Aorta (tissue), 5 donors: Measurements from ENCODE around the gene BCL2L1. TPM values are rescaled to one million over a fixed set of nuclear protein-coding genes. Genes with fewer than 3 reads are reported as not detected.
A peak's percentile ranks its signal among the peaks of the same experiment; 100 is the strongest.

Experiments used
- ATAC-seq: fragments of 200-7000 bp; cut with Tn5 transposase; one replicate; pipeline ENCODE4 v1.9.1; 2022; ENCODE audit warnings: moderate library complexity; ENCODE audit not compliant: low FRiP score
- DNase-seq, 2 donors: peaks; one replicate each; pipeline ENCODE4 v3.0.0-alpha.2; 2020
- H3K27ac ChIP-seq, 2 donors: one replicate each; pipeline ENCODE4 v1.5.1; 2013; ENCODE audit warnings: low read length in 2 of 2, mild to moderate bottlenecking in 2 of 2, moderate library complexity in 2 of 2, control low read depth in 1 of 2, inconsistent platforms in 1 of 2, low read depth in 1 of 2
- H3K27me3 ChIP-seq, 2 donors: one replicate each; pipeline ENCODE4 v1.6.1; 2013; ENCODE audit warnings: control low read depth in 1 of 2, low read length in 1 of 2, mild to moderate bottlenecking in 1 of 2, moderate library complexity in 1 of 2; ENCODE audit not compliant: insufficient read depth in 2 of 2, control insufficient read depth in 1 of 2
- H3K36me3 ChIP-seq, 2 donors: one replicate each; pipeline ENCODE4 v1.6.1; 2013; ENCODE audit warnings: control low read depth in 1 of 2, low read length in 1 of 2, mild to moderate bottlenecking in 1 of 2; ENCODE audit not compliant: insufficient read depth in 2 of 2, control insufficient read depth in 1 of 2
- H3K4me1 ChIP-seq, 2 donors: one replicate each; pipeline ENCODE4 v1.6.1; 2013; ENCODE audit warnings: low read length in 2 of 2, control low read depth in 1 of 2, mild to moderate bottlenecking in 1 of 2, moderate library complexity in 1 of 2; ENCODE audit not compliant: insufficient read depth in 2 of 2, control insufficient read depth in 1 of 2
- H3K4me3 ChIP-seq, 2 donors: one replicate each; pipeline ENCODE4 v1.5.1; 2013; ENCODE audit warnings: low read length in 2 of 2, control low read depth in 1 of 2, mild to moderate bottlenecking in 1 of 2
- H3K9me3 ChIP-seq: one replicate; pipeline ENCODE4 v1.6.1; 2013; ENCODE audit warnings: mild to moderate bottlenecking, low read length; ENCODE audit not compliant: control insufficient read depth
- WGBS, 2 donors: extraction: QIAGEN DNeasy Blood & Tissue Kit; methylation state at CpG; one replicate each; pipeline ENCODE4 v1.1.7; 2013; 5-methylcytosine and 5-hydroxymethylcytosine counted together
- intact Hi-C, 2 donors: fragments of 100-400 bp; cut with DNase I; formaldehyde crosslinking; loops; one replicate each; pipeline versions ENCODE4 v1.14.2 to v1.15.0; 2022
- polyA plus RNA-seq, 2 donors: library from polyadenylated mRNA; stranded (reverse); fragments of 200-250 nt; gene quantifications; one replicate each; pipeline ENCODE4 v1.2.3, GENCODE V29; 2013
- total RNA-seq, 2 donors: library from RNA; stranded (reverse); fragmentation: NEBNext Ultra II Directional; extraction: Animal tissue kit (Norgen Biotek cat#: 25700); gene quantifications; one replicate each; pipeline ENCODE4 v1.2.1, GENCODE V29; 2021
- donor health status: healthy with polysubstance abuse.
- donor health status: Bipolar disorder and iron deficiency.
- donor health status: DM: no; HTN: no; CAD: no.
- donor health status: DM: no; HTN: no; CAD: no.
- donor health status: DM: yes; HTN: yes; CAD: no.

Gene BCL2L1
- total and polyA plus RNA-seq, 4 donors, result 69.1 to 107 (median 103) TPM

- peak; percentile 82 to 89 for DNase-seq
- no peaks in the 10 kb centered on the region for H3K9me3 ChIP-seq
- H3K27ac ChIP-seq, result peak overlapping the region; percentile 97 to 100
- intact Hi-C loops, result no loop called here
- 1 to 3% methylated on average over 8 of the region's 8 CpGs for whole genome bisulfite sequencing, 2 donors
- peak overlapping the region in 1 of 2 donors; percentile 8 for H3K4me3 ChIP-seq
- peaks cover 2 to 13% of the 10 kb centered on the region in 2 donors for H3K4me1 ChIP-seq
- H3K36me3 ChIP-seq, result peaks cover 0 to 1% of the 10 kb centered on the region in 2 donors
- peak; percentile 91 for ATAC-seq
- H3K27me3 ChIP-seq, result no peaks in the 10 kb centered on the region
These were observed 9.9 kb downstream of the BCL2L1 start for GRCh38 chr20:31712564-31713311.

GRCh38 chr20:31712112-31712553 lies 10.5 kb downstream of the BCL2L1 start:
- WGBS, 2 donors, result 5 to 8% methylated on average over 5 of the region's 5 CpGs
- intact Hi-C loops, result no loop called here
- H3K27me3 ChIP-seq, result no peaks in the 10 kb centered on the region
- peaks cover 2 to 13% of the 10 kb centered on the region in 2 donors for H3K4me1 ChIP-seq
- peak overlapping the region; percentile 97 to 100 for H3K27ac ChIP-seq
- H3K4me3 ChIP-seq, result no peak overlapping the region
- H3K36me3 ChIP-seq, result peaks cover 0 to 1% of the 10 kb centered on the region in 2 donors
- ATAC-seq (peak; percentile 39), DNase-seq (no peak)
- no peaks in the 10 kb centered on the region for H3K9me3 ChIP-seq

- H3K27me3 ChIP-seq, result no peaks in the 10 kb centered on the region
- peaks cover 0 to 6% of the 10 kb centered on the region in 2 donors for H3K36me3 ChIP-seq
- H3K27ac ChIP-seq, result peak overlapping the region; percentile 97 to 99
- DNase-seq (no peak), ATAC-seq (no peak)
- no peak overlapping the region for H3K4me3 ChIP-seq
- H3K4me1 ChIP-seq, result peaks cover 2 to 13% of the 10 kb centered on the region in 2 donors
- intact Hi-C loops, result no loop called here
- no peaks in the 10 kb centered on the region for H3K9me3 ChIP-seq
These were observed 11.2 kb downstream of the BCL2L1 start for GRCh38 chr20:31711179-31712111.

- H3K27me3 ChIP-seq, result no peaks in the 10 kb centered on the region
- peaks cover 0 to 9% of the 10 kb centered on the region in 2 donors for H3K36me3 ChIP-seq
- H3K4me3 ChIP-seq, result no peak overlapping the region
- H3K4me1 ChIP-seq, result peaks cover 4 to 13% of the 10 kb centered on the region in 2 donors
- peak overlapping the region; percentile 85 to 97 for H3K27ac ChIP-seq
- no peaks in the 10 kb centered on the region for H3K9me3 ChIP-seq
- DNase-seq, result peak; percentile 64 to 82
- 32 to 33% methylated on average over 5 of the region's 5 CpGs for WGBS, 2 donors
- ATAC-seq, result no peak
- intact Hi-C loops, result no loop called here
These were observed 12.1 kb downstream of the BCL2L1 start for GRCh38 chr20:31710423-31711108.

GRCh38 chr20:31709939-31710338 lies 12.7 kb downstream of the BCL2L1 start:
- ATAC-seq (no peak), DNase-seq (no peak)
- no peaks in the 10 kb centered on the region for H3K9me3 ChIP-seq
- 81 to 90% methylated on average over 5 of the region's 5 CpGs for WGBS, 2 donors
- no peaks in the 10 kb centered on the region for H3K27me3 ChIP-seq
- intact Hi-C loops, result no loop called here
- H3K36me3 ChIP-seq, result peaks cover 0 to 9% of the 10 kb centered on the region in 2 donors
- H3K27ac ChIP-seq, result peak overlapping the region in 1 of 2 donors; percentile 21
- H3K4me3 ChIP-seq, result no peak overlapping the region
- H3K4me1 ChIP-seq, result peaks cover 4 to 17% of the 10 kb centered on the region in 2 donors

- peak overlapping the region in 1 of 2 donors; percentile 31 for H3K27ac ChIP-seq
- ATAC-seq (no peak), DNase-seq (no peak)
- H3K27me3 ChIP-seq, result no peaks in the 10 kb centered on the region
- WGBS, 2 donors, result 95 to 96% methylated on average over 11 of the region's 11 CpGs
- intact Hi-C loops, result no loop called here
- peaks cover 2 to 25% of the 10 kb centered on the region in 2 donors for H3K4me1 ChIP-seq
- H3K4me3 ChIP-seq, result no peak overlapping the region
- H3K36me3 ChIP-seq, result peaks cover 0 to 9% of the 10 kb centered on the region in 2 donors
- no peaks in the 10 kb centered on the region for H3K9me3 ChIP-seq
These were observed 13.7 kb downstream of the BCL2L1 start for GRCh38 chr20:31708736-31709534.

GRCh38 chr20:31707994-31708735 lies 14.5 kb downstream of the BCL2L1 start:
- intact Hi-C loops, result no loop called here
- peaks cover 0 to 9% of the 10 kb centered on the region in 2 donors for H3K36me3 ChIP-seq
- DNase-seq, result peak in 1 of 2 donors; percentile 73
- H3K9me3 ChIP-seq, result no peaks in the 10 kb centered on the region
- peak overlapping the region in 1 of 2 donors; percentile 46 for H3K27ac ChIP-seq
- peaks cover 2 to 25% of the 10 kb centered on the region in 2 donors for H3K4me1 ChIP-seq
- H3K4me3 ChIP-seq, result no peak overlapping the region
- no peaks in the 10 kb centered on the region for H3K27me3 ChIP-seq
- WGBS, 2 donors, result 50 to 52% methylated on average over 2 of the region's 2 CpGs
- ATAC-seq, result no peak
